SK-N-SH (cell line): ENCODE results near the gene TRPM3. TPM values are rescaled to one million over a fixed set of nuclear protein-coding genes. Genes with fewer than 3 reads are reported as not detected.

Source experiments
- CTCF ChIA-PET: fragments of 300-600, 350-600 bp; formaldehyde crosslinking; extraction: SDS; loops from one replicate; lab custom pipeline; 2021; lab: Yijun Ruan, JAX
- POLR2A ChIA-PET: fragments of 350-600 bp; sonication (Branson Sonifier 250); formaldehyde crosslinking; extraction: SDS; loops from one replicate; lab custom pipeline; 2020; ENCODE audit warnings: antibody characterized with exemption, inconsistent platforms; lab: Yijun Ruan, JAX
- DNase-seq: peaks from one replicate; pipeline ENCODE4 v3.0.0; 2012
- H2AFZ ChIP-seq: fragments of 200-600 bp; sonication (generic); 2 replicates; pipeline ENCODE4 v1.8.1; 2016; ENCODE audit warnings: antibody characterized with exemption, mild to moderate bottlenecking, low read depth
- H3F3A ChIP-seq: fragments of 200-600 bp; sonication (generic); replicated peaks from 2 replicates; pipeline ENCODE3; 2016; ENCODE audit warnings: antibody characterized with exemption, mild to moderate bottlenecking; ENCODE audit not compliant: insufficient read depth
- H3K27ac ChIP-seq, 2 experiments: fragments of 200-500 bp in 1 of 2; fragments of 200-600 bp in 1 of 2; sonication (Bioruptor generic) in 1 of 2; sonication (generic), shearing (Covaris generic) in 1 of 2; 2 replicates each; pipeline versions ENCODE4 v1.5.1 to v1.6.1; 2014 to 2016; ENCODE audit warnings: low read depth in 2 of 2, inconsistent platforms in 1 of 2, low read length in 1 of 2, mild to moderate bottlenecking in 1 of 2, mixed read lengths in 1 of 2
- H3K27me3 ChIP-seq: fragments of 200-600 bp; sonication (generic), shearing (Covaris generic); 2 replicates; pipeline ENCODE4 v1.6.1; 2016; ENCODE audit warnings: mixed run types; ENCODE audit not compliant: insufficient read depth
- H3K36me3 ChIP-seq, 2 experiments: fragments of 200-500 bp in 1 of 2; fragments of 200-600 bp in 1 of 2; sonication (Bioruptor generic) in 1 of 2; sonication (generic) in 1 of 2; replicated peaks in 1 of 2; 2 replicates each; pipeline versions ENCODE3 to v1.5.1; 2014 to 2016; ENCODE audit warnings: low read length in 1 of 2, mild to moderate bottlenecking in 1 of 2; ENCODE audit not compliant: insufficient read depth in 2 of 2, control insufficient read depth in 1 of 2
- H3K4me1 ChIP-seq, 2 experiments: fragments of 200-500 bp in 1 of 2; fragments of 200-600 bp in 1 of 2; sonication (Bioruptor generic) in 1 of 2; sonication (generic), shearing (Covaris generic) in 1 of 2; 2 replicates each; pipeline versions ENCODE4 v1.5.1 to v1.6.1; 2014 to 2016; ENCODE audit warnings: low read depth in 1 of 2, low read length in 1 of 2, mixed run types in 1 of 2; ENCODE audit not compliant: insufficient read depth in 2 of 2, control insufficient read depth in 1 of 2
- H3K4me2 ChIP-seq: fragments of 200-600 bp; sonication (generic), shearing (Covaris generic); 2 replicates; pipeline ENCODE4 v1.6.1; 2017; ENCODE audit warnings: mixed run types
- H3K4me3 ChIP-seq, 2 experiments: fragments of 200-500 bp in 1 of 2; fragments of 200-600 bp in 1 of 2; sonication (Bioruptor generic) in 1 of 2; sonication (generic), shearing (Covaris generic) in 1 of 2; 2 replicates each; pipeline versions ENCODE4 v1.5.1 to v1.8.1; 2014 to 2016; ENCODE audit warnings: low read depth in 2 of 2, inconsistent platforms in 1 of 2, low read length in 1 of 2, mild to moderate bottlenecking in 1 of 2, mixed read lengths in 1 of 2, moderate library complexity in 1 of 2
- H3K79me2 ChIP-seq: fragments of 200-600 bp; sonication (generic); 2 replicates; pipeline ENCODE4 v1.8.1; 2017; ENCODE audit warnings: mild to moderate bottlenecking; ENCODE audit not compliant: insufficient read depth
- H3K9ac ChIP-seq: fragments of 200-600 bp; sonication (generic); 2 replicates; pipeline ENCODE4 v1.6.1; 2017; ENCODE audit warnings: mixed run types
- H3K9me2 ChIP-seq: fragments of 200-600 bp; sonication (generic); 2 replicates; pipeline ENCODE4 v1.6.1; 2017; ENCODE audit warnings: mixed run types
- H3K9me3 ChIP-seq: fragments of 200-600 bp; sonication (generic); 2 replicates; pipeline ENCODE4 v1.6.1; 2017; ENCODE audit warnings: mixed run types, mild to moderate bottlenecking, moderate library complexity
- H4K20me1 ChIP-seq: fragments of 200-600 bp; sonication (generic); 2 replicates; pipeline ENCODE4 v1.6.1; 2017; ENCODE audit warnings: mild to moderate bottlenecking, mixed run types; ENCODE audit not compliant: insufficient read depth
- ELF1 ChIP-seq: IDR thresholded peaks from 2 replicates; pipeline ENCODE4 v1.4.0; 2012
- EP300 ChIP-seq, 2 experiments: IDR thresholded peaks; 2 replicates each; pipeline versions ENCODE4 v1.4.0 to v1.6.1; 2012; ENCODE audit warnings: borderline replicate concordance in 1 of 2, low read depth in 1 of 2, low read length in 1 of 2
- GABPA ChIP-seq: IDR thresholded peaks from 2 replicates; pipeline ENCODE4 v1.4.0; 2012; ENCODE audit warnings: low read depth, mild to moderate bottlenecking
- GATA2 ChIP-seq: sonication (generic); formaldehyde crosslinking; IDR thresholded peaks from 2 replicates; pipeline ENCODE4 v1.5.0; 2020; ENCODE audit warnings: mild to moderate bottlenecking, missing genetic modification reagents
- MXI1 ChIP-seq: IDR thresholded peaks from 2 replicates; pipeline ENCODE4 v1.6.1; 2012; ENCODE audit warnings: mild to moderate bottlenecking, low read depth, low read length, improper control_type of control experiment
- NFIC ChIP-seq: IDR thresholded peaks from 2 replicates; pipeline ENCODE4 v1.4.0; 2012; ENCODE audit warnings: borderline replicate concordance
- NRF1 ChIP-seq: IDR thresholded peaks from 2 replicates; pipeline ENCODE4 v1.6.1; 2012; ENCODE audit warnings: low read depth, mild to moderate bottlenecking, low read length
- RCOR1 ChIP-seq: fragments of 150-350 bp; IDR thresholded peaks from 2 replicates; pipeline ENCODE4 v1.6.1; 2017; ENCODE audit warnings: antibody characterized with exemption, low read length
- RFX5 ChIP-seq: IDR thresholded peaks from 2 replicates; pipeline ENCODE4 v1.6.1; 2012; ENCODE audit warnings: mild to moderate bottlenecking, improper control_type of control experiment, low read length
- SIN3A ChIP-seq: IDR thresholded peaks from 2 replicates; pipeline ENCODE4 v1.6.1; 2012; ENCODE audit warnings: low read depth, mild to moderate bottlenecking, low read length, moderate library complexity, borderline replicate concordance
- TAF1 ChIP-seq: IDR thresholded peaks from 2 replicates; pipeline ENCODE4 v1.6.1; 2012; ENCODE audit warnings: low read depth, mild to moderate bottlenecking, low read length, moderate library complexity, borderline replicate concordance
- TCF12 ChIP-seq: IDR thresholded peaks from 2 replicates; pipeline ENCODE4 v1.4.0; 2012
- YY1 ChIP-seq: IDR thresholded peaks from 2 replicates; pipeline ENCODE4 v1.4.0; 2012; ENCODE audit warnings: low read depth, mild to moderate bottlenecking
- WGBS: methylation state at CpG from one replicate; pipeline ENCODE4 v1.1.6; 2017; ENCODE audit warnings: low lambda C conversion rate; 5-methylcytosine and 5-hydroxymethylcytosine counted together
- polyA plus RNA-seq, 3 experiments: library from polyadenylated mRNA; depleted of rRNA; stranded (reverse); fragments of >200 nt; gene quantifications; 2 replicates each; pipeline ENCODE4 v1.2.3, GENCODE V29; 2012
- TF ChIP-seq, protein P1 (sequence below): IDR thresholded peaks from 2 replicates; pipeline ENCODE4 v1.4.0; 2012; ENCODE audit warnings: low read depth, borderline replicate concordance
- TF ChIP-seq, protein P2 (sequence below): IDR thresholded peaks from 2 replicates; pipeline ENCODE4 v1.4.0; 2012; ENCODE audit warnings: low read depth, borderline replicate concordance
- TF ChIP-seq, protein P3 (sequence below): fragments of 150-350 bp; IDR thresholded peaks from 2 replicates; pipeline ENCODE4 v1.6.1; 2017; ENCODE audit warnings: antibody characterized with exemption, low read length, low read depth, borderline replicate concordance
- TF ChIP-seq, protein P4 (sequence below): fragments of 150-350 bp; IDR thresholded peaks from 2 replicates; pipeline ENCODE4 v1.6.1; 2016; ENCODE audit warnings: mild to moderate bottlenecking, low read depth, low read length

Gene TRPM3
- polyA plus RNA-seq, 1 of the 3 experiments (the other 2 are of a cell fraction) = not detected

DNA sequence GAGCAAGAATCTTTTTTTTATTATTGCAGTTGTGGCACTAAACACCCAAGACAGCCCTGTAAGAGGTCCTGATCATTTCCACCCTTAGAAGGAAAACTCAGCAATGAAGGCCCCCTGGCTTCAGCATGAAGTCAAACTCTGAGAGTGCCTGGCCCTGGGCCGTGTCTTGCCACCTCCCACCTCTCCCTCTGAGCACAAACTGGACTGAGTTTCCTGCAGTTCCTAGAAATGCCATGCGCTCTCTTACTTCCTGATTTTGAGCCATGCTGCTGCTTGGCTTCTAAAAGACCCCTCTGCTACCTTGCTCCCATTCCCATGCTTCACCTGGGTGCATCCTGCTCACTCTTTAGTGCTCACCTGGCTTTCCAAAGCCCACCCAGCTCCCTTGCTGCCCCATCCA is 566.5 kb downstream of the TRPM3 start (continued):
- TF ChIP-seq, protein P1, sequence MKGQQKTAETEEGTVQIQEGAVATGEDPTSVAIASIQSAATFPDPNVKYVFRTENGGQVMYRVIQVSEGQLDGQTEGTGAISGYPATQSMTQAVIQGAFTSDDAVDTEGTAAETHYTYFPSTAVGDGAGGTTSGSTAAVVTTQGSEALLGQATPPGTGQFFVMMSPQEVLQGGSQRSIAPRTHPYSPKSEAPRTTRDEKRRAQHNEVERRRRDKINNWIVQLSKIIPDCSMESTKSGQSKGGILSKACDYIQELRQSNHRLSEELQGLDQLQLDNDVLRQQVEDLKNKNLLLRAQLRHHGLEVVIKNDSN = no peak
- no peak for TF ChIP-seq NRF1

DNA sequence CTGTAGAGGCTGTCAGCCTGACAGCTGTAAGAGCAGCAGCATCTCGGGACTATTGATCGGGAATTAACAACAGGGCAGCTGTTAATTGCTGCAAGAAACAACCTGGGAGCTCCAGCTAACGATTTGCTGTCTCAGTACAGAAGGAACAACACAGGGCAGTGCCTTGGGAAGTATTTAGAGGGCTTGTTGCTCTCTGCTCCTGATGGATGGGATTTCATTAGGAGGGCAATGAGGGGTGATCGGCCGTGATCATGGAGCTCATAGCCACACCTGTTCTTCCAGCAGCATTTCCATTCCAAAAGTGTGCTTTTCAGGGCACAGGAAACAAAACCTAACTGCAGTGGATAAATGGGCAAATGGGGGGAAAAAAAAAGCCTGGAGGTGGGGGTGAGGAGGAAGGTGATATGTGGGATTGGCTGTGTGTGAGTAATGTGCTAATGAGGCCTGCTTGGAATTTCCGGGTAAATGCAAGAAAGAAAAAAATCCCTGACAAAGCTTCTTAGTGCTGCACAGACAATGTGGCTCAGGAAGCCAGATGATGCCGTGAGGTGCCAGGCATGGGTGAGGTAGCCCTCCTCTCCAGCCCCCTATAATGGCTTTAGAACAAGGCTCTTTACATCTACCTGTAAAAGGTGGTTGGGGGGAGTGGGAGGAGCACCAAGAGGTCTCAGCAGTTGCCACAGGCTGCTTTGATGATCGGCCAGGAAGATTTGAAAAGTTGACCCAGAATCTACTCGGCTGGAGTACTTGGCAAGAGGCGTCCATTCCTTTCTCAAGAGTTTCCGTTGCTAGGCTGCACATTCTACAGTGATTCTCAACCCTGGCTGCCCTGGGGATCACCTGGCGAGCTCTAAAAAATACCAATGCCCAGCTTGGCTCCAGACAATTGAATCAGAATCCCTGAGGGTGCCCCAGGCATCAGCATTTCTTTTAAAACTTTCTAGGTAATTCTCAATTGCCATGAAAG is 567.4 kb downstream of the TRPM3 start:
- H3K27me3 ChIP-seq = no peaks in the 10 kb centered on the region
- POLR2A ChIA-PET = no interaction called here
- TF ChIP-seq EP300 (IDR thresholded peaks at IDR 0.05; ENCODE audit: borderline replicate concordance in 1 of 2, low read depth in 1 of 2, low read length in 1 of 2) (no peak), ELF1 (no peak)
- H2AFZ ChIP-seq = no peak overlapping the region
- H3K9ac ChIP-seq = no peak overlapping the region
- H3K36me3 ChIP-seq = no peaks in the 10 kb centered on the region
- H3K4me3 ChIP-seq = no peak overlapping the region
- no peaks in the 10 kb centered on the region for H3K9me3 ChIP-seq
- H3K4me2 ChIP-seq = no peak overlapping the region
- H3F3A ChIP-seq = no peaks in the 10 kb centered on the region
- no peaks in the 10 kb centered on the region for H3K9me2 ChIP-seq
- CTCF ChIA-PET = interaction anchor here (0.5 to 2.8 kb wide), 3 partner anchors 8 to 163 kb away, joined by 3 to 9 read pairs (median 3); no protein-coding TSS in a partner anchor
- 60% methylated on average over 12 of the region's 12 CpGs for WGBS
- H3K79me2 ChIP-seq = no peaks in the 10 kb centered on the region
- H4K20me1 ChIP-seq = no peaks in the 10 kb centered on the region
- no peak overlapping the region for H3K27ac ChIP-seq
- H3K4me1 ChIP-seq = 0 out of 4 replicates have a peak, but pooled peaks cover 0 to 6% of the 10 kb centered on the region in 2 experiments
- DNase-seq = no peak

DNA sequence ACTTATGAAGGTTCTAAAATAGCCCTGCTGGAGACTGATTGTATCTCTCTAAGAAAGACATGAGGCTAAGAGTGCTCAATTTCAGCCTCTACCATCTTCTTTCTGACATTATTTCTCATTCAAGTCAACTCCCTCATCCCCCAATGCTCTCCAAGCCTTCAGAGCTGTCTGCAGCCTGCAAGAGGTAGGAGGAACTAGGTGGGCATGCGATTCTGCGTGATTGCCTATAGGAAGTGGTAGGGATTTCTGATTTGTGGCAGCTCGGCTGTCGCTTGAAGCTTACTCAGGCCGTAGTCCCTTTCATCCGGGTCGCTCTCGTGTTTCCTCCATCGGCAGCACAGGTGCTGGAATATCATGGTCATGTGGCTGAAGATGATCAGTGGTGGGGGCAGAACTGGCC is 568.9 kb downstream of the TRPM3 start:
- TF ChIP-seq ELF1 (no peak), RFX5 (no peak), TCF12 (no peak), NFIC (no peak), SIN3A (no peak), TAF1 (no peak), GATA2 (CRISPR knock-in tag) (no peak), RCOR1 (no peak), GABPA (no peak), YY1 (no peak), MXI1 (no peak)
- TF ChIP-seq, protein P1 = no peak
- TF ChIP-seq, protein P2, sequence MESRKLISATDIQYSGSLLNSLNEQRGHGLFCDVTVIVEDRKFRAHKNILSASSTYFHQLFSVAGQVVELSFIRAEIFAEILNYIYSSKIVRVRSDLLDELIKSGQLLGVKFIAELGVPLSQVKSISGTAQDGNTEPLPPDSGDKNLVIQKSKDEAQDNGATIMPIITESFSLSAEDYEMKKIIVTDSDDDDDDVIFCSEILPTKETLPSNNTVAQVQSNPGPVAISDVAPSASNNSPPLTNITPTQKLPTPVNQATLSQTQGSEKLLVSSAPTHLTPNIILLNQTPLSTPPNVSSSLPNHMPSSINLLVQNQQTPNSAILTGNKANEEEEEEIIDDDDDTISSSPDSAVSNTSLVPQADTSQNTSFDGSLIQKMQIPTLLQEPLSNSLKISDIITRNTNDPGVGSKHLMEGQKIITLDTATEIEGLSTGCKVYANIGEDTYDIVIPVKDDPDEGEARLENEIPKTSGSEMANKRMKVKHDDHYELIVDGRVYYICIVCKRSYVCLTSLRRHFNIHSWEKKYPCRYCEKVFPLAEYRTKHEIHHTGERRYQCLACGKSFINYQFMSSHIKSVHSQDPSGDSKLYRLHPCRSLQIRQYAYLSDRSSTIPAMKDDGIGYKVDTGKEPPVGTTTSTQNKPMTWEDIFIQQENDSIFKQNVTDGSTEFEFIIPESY = no peak
- TF ChIP-seq, protein P3, sequence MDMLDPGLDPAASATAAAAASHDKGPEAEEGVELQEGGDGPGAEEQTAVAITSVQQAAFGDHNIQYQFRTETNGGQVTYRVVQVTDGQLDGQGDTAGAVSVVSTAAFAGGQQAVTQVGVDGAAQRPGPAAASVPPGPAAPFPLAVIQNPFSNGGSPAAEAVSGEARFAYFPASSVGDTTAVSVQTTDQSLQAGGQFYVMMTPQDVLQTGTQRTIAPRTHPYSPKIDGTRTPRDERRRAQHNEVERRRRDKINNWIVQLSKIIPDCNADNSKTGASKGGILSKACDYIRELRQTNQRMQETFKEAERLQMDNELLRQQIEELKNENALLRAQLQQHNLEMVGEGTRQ = no peak
- TF ChIP-seq, protein P4, sequence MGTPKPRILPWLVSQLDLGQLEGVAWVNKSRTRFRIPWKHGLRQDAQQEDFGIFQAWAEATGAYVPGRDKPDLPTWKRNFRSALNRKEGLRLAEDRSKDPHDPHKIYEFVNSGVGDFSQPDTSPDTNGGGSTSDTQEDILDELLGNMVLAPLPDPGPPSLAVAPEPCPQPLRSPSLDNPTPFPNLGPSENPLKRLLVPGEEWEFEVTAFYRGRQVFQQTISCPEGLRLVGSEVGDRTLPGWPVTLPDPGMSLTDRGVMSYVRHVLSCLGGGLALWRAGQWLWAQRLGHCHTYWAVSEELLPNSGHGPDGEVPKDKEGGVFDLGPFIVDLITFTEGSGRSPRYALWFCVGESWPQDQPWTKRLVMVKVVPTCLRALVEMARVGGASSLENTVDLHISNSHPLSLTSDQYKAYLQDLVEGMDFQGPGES = no peak

More for the DNA sequence above, 568.9 kb downstream of the TRPM3 start:
- no peak overlapping the region for H2AFZ ChIP-seq
- no peaks in the 10 kb centered on the region for H4K20me1 ChIP-seq
- 0 out of 4 replicates have a peak, but pooled peaks cover 0 to 6% of the 10 kb centered on the region in 2 experiments for H3K4me1 ChIP-seq
- ChIA-PET CTCF (interaction anchor here (1.1 to 2.8 kb wide), 2 partner anchors 42 to 50 kb away, joined by 3 to 9 read pairs; no protein-coding TSS in a partner anchor), POLR2A (no interaction called here)
- no peaks in the 10 kb centered on the region for H3K79me2 ChIP-seq
- H3K27ac ChIP-seq = no peak overlapping the region
- 89% methylated on average over 9 of the region's 9 CpGs for WGBS
- DNase-seq = no peak
- H3K36me3 ChIP-seq = no peaks in the 10 kb centered on the region
- H3K9me2 ChIP-seq = no peaks in the 10 kb centered on the region
- H3K4me2 ChIP-seq = no peak overlapping the region
- no peaks in the 10 kb centered on the region for H3K9me3 ChIP-seq
- no peak overlapping the region for H3K4me3 ChIP-seq
- no peaks in the 10 kb centered on the region for H3K27me3 ChIP-seq
- no peak overlapping the region for H3K9ac ChIP-seq
- no peaks in the 10 kb centered on the region for H3F3A ChIP-seq
